Fibroblast of villous mesenchyme (primary cell): Measurements from ENCODE around the gene CAST. TPM values are rescaled to one million over a fixed set of nuclear protein-coding genes. Genes with fewer than 3 reads are reported as not detected.

Experiments
- DNase-seq: peaks from one replicate; pipeline ENCODE4 v3.0.0-alpha.2; 2010; ENCODE audit warnings: low read depth
- H3K4me3 ChIP-seq: 2 replicates; pipeline ENCODE4 v1.5.1; 2011; ENCODE audit warnings: low read depth, mild to moderate bottlenecking, low read length
- total RNA-seq: library from RNA; depleted of rRNA; stranded (reverse); fragments of >200 nt; gene quantifications from 2 replicates; pipeline ENCODE4 v1.2.3, GENCODE V29; 2012
- TF ChIP-seq, protein P1 (sequence below): IDR thresholded peaks from 2 replicates; pipeline ENCODE4 v1.5.1; 2012; ENCODE audit warnings: low read depth, mild to moderate bottlenecking, low read length; ENCODE audit not compliant: insufficient read depth

CAST gene
- total RNA-seq, 1 donor = 200 TPM

DNA sequence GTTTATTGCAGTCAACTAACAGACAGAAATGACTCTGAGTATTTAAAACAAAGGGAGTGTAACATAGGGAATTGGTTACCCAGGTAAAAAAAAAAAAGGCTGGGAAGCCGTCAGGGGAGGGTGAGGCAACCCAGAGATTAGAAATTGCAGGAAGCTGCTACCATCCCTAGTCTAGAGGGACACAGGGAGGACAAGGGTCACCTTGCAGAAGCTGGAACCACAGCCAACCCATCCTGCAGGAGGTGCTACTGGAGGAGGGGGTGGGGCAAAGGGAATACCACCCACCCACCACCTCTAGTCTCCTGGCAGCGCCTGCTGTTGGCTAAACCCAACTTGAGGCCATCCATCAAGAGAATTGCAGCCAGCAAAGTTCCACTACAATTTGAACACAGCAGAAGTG is 6.5 kb downstream of the CAST start:
- DNase-seq = no peak
- TF ChIP-seq, protein P1, sequence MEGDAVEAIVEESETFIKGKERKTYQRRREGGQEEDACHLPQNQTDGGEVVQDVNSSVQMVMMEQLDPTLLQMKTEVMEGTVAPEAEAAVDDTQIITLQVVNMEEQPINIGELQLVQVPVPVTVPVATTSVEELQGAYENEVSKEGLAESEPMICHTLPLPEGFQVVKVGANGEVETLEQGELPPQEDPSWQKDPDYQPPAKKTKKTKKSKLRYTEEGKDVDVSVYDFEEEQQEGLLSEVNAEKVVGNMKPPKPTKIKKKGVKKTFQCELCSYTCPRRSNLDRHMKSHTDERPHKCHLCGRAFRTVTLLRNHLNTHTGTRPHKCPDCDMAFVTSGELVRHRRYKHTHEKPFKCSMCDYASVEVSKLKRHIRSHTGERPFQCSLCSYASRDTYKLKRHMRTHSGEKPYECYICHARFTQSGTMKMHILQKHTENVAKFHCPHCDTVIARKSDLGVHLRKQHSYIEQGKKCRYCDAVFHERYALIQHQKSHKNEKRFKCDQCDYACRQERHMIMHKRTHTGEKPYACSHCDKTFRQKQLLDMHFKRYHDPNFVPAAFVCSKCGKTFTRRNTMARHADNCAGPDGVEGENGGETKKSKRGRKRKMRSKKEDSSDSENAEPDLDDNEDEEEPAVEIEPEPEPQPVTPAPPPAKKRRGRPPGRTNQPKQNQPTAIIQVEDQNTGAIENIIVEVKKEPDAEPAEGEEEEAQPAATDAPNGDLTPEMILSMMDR = no peak

GRCh38 chr5:96669909-96670308 is 7.7 kb downstream of the CAST start:
- DNase-seq = no peak
- TF ChIP-seq, protein P1 = no peak
- H3K4me3 ChIP-seq = no peak overlapping the region

More for the DNA sequence above, 6.5 kb downstream of the CAST start:
- no peak overlapping the region for H3K4me3 ChIP-seq

DNA sequence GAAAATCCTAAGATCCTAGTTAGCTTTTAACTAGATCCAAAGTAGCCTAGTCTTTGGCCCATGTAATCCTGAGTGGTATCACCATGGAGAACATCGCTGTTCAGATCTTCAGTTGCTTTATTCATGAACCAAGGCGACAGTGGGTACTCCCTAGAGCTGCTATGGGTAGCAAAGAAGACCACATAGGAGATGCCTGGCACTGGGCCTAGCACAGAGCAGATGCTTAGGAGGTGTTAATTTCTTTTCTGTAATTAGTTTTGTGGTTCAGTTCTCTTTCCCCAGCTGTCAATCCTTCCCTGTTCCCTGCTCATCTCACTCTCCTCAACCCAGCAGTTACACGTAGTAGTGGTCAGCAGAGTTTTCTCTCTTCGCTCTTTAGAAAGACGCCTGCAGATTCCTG is 9.3 kb downstream of the CAST start:
- no peak for DNase-seq
- TF ChIP-seq, protein P1 = no peak
- H3K4me3 ChIP-seq = no peak overlapping the region

DNA sequence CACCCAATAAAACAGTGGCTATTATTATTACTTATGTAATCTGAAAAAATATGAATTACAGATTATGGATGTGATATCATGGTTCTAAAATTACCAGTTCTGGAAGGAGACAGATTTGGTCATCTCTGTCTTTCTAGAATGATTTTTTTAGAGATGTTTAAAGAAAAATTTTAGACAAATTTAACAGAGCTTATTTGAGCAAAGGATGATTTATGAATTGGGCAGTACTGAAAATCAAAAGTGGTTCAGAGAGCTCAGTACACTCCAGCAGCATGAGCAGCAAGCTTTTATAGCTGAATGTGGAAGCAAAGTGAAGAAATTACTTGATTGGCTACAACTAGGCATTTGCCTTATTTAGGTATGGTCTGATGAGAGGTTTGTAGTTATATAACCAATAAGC is 11.0 kb downstream of the CAST start:
- TF ChIP-seq, protein P1 = no peak
- H3K4me3 ChIP-seq = no peak overlapping the region
- DNase-seq = no peak

GRCh38 chr5:96675882-96676281 is 13.7 kb downstream of the CAST start:
- TF ChIP-seq, protein P1 = no peak
- DNase-seq = peak; percentile 26
- no peak overlapping the region for H3K4me3 ChIP-seq

GRCh38 chr5:96677496-96677895 is 15.3 kb downstream of the CAST start:
- TF ChIP-seq, protein P1 = no peak
- no peak for DNase-seq
- H3K4me3 ChIP-seq = no peak overlapping the region

- TF ChIP-seq, protein P1 = no peak
- H3K4me3 ChIP-seq = no peak overlapping the region
- DNase-seq = no peak
Observed at GRCh38 chr5:96679293-96679692, 17.1 kb downstream of the CAST start.
